Hepatocyte (in vitro differentiated cells): ENCODE measurements around the gene IL17RD. TPM values are rescaled to one million over a fixed set of nuclear protein-coding genes. Genes with fewer than 3 reads are reported as not detected.

ENCODE experiments used
- DNase-seq: peaks from one replicate; pipeline ENCODE4 v3.0.0-alpha.2; 2016; ENCODE audit warnings: low spot score
- H2AFZ ChIP-seq: fragments of 200-600 bp; sonication (generic); 2 replicates; pipeline ENCODE4 v1.6.0; 2016; ENCODE audit warnings: antibody characterized with exemption, mild to moderate bottlenecking
- H3K27ac ChIP-seq: fragments of 200-600 bp; sonication (generic); 2 replicates; pipeline ENCODE4 v1.5.1; 2016; ENCODE audit warnings: mild to moderate bottlenecking
- H3K27me3 ChIP-seq: fragments of 200-600 bp; sonication (generic); 2 replicates; pipeline ENCODE4 v1.6.1; 2016
- H3K36me3 ChIP-seq: fragments of 200-600 bp; sonication (generic); replicated peaks from 2 replicates; pipeline ENCODE4 v1.5.1; 2016; ENCODE audit warnings: low read depth; ENCODE audit not compliant: insufficient read depth
- H3K4me1 ChIP-seq: fragments of 200-600 bp; sonication (generic); 2 replicates; pipeline ENCODE4 v1.5.1; 2016; ENCODE audit warnings: mild to moderate bottlenecking, moderate library complexity; ENCODE audit not compliant: insufficient read depth
- H3K4me2 ChIP-seq: fragments of 200-600 bp; sonication (generic); 2 replicates; pipeline ENCODE4 v1.6.0; 2016
- H3K4me3 ChIP-seq: fragments of 200-600 bp; sonication (generic); 2 replicates; pipeline ENCODE4 v1.5.1; 2016; ENCODE audit warnings: mild to moderate bottlenecking
- H3K79me2 ChIP-seq: fragments of 200-600 bp; sonication (generic); 2 replicates; pipeline ENCODE4 v1.6.0; 2017; ENCODE audit warnings: mild to moderate bottlenecking
- H3K9me2 ChIP-seq: fragments of 200-600 bp; sonication (generic); replicated peaks from 2 replicates; pipeline ENCODE4 v1.6.0; 2017; ENCODE audit warnings: mild to moderate bottlenecking; ENCODE audit not compliant: insufficient read depth
- H3K9me3 ChIP-seq: fragments of 200-600 bp; sonication (generic); 2 replicates; pipeline ENCODE4 v1.5.1; 2016; ENCODE audit warnings: low read depth, mild to moderate bottlenecking
- H4K20me1 ChIP-seq: fragments of 200-600 bp; sonication (generic); 2 replicates; pipeline ENCODE4 v1.6.0; 2016; ENCODE audit warnings: mild to moderate bottlenecking; ENCODE audit not compliant: insufficient read depth, poor library complexity, severe bottlenecking
- CTCF ChIP-seq: fragments of 200-600 bp; sonication (generic); IDR thresholded peaks from 2 replicates; pipeline ENCODE4 v1.5.1; 2016; ENCODE audit warnings: antibody characterized with exemption, mild to moderate bottlenecking; ENCODE audit not compliant: poor library complexity
- EZH2 ChIP-seq: fragments of 200-600 bp; sonication (generic); IDR thresholded peaks from 2 replicates; pipeline ENCODE4 v1.6.1; 2016; ENCODE audit warnings: antibody characterized with exemption, mild to moderate bottlenecking, borderline replicate concordance
- EZH2phosphoT487 ChIP-seq: fragments of 200-600 bp; sonication (generic); IDR thresholded peaks from one replicate; pipeline ENCODE4 v1.6.1; 2018; ENCODE audit warnings: antibody characterized with exemption, mild to moderate bottlenecking, low read depth, moderate library complexity; ENCODE audit not compliant: unreplicated experiment, severe bottlenecking
- WGBS: methylation state at CpG from one replicate; pipeline ENCODE4 v1.1.6; 2016; ENCODE audit warnings: low lambda C conversion rate; ENCODE audit errors: missing lambda C conversion rate; 5-methylcytosine and 5-hydroxymethylcytosine counted together
- polyA plus RNA-seq: library from polyadenylated mRNA; unstranded; fragments of >200 nt; fragmentation: Nextera tagmentation; extraction: Ambion mirVana; gene quantifications from 2 replicates; pipeline ENCODE4 v1.2.1, GENCODE V29; 2016
- total RNA-seq: library from RNA; depleted of rRNA; stranded (reverse); fragments of >200 nt; gene quantifications from 2 replicates; pipeline ENCODE4 v1.2.3, GENCODE V29; 2014

The IL17RD gene
- total and polyA plus RNA-seq, 2 experiments from 2014 or later, result 1.7 to 6.2 TPM

- no peaks in the 10 kb centered on the region for H3K9me2 ChIP-seq
- no peak overlapping the region for H3K4me2 ChIP-seq
- H3K4me1 ChIP-seq, result no peaks in the 10 kb centered on the region
- H3K9me3 ChIP-seq, result no peaks in the 10 kb centered on the region
- TF ChIP-seq EZH2phosphoT487 (no peak), CTCF (no peak), EZH2 (no peak)
- no peak for DNase-seq
- H3K79me2 ChIP-seq, result no peaks in the 10 kb centered on the region
- no peaks in the 10 kb centered on the region for H3K36me3 ChIP-seq
- no peaks in the 10 kb centered on the region for H4K20me1 ChIP-seq
- no peaks in the 10 kb centered on the region for H3K27me3 ChIP-seq
- H3K4me3 ChIP-seq, result no peak overlapping the region
- no peak overlapping the region for H2AFZ ChIP-seq
- H3K27ac ChIP-seq, result no peak overlapping the region
- 96% methylated on average over 1 of the region's 1 CpG for WGBS
These were observed 5.8 kb upstream of the IL17RD start for GRCh38 chr3:57170946-57171345.

- WGBS, result 15% methylated on average over 40 of the region's 40 CpGs
- Histone ChIP-seq H3K9me3 (no peaks in the 10 kb centered on the region), H4K20me1 (no peaks in the 10 kb centered on the region), H3K4me3 (peak overlapping the region; percentile 55), H3K4me1 (no peaks in the 10 kb centered on the region), H3K79me2 (no peaks in the 10 kb centered on the region), H2AFZ (peak overlapping the region; percentile 99), H3K27ac (no peak overlapping the region), H3K36me3 (no peaks in the 10 kb centered on the region), H3K9me2 (no peaks in the 10 kb centered on the region), H3K27me3 (no peaks in the 10 kb centered on the region), H3K4me2 (peak overlapping the region; percentile 87)
- TF ChIP-seq CTCF (peak; percentile 94), EZH2phosphoT487 (no peak), EZH2 (no peak)
- DNase-seq, result peak; percentile 91
These were observed 4.9 kb upstream of the IL17RD start for GRCh38 chr3:57169872-57170623.

GRCh38 chr3:57169108-57169507, 4.0 kb upstream of the IL17RD start:
- Histone ChIP-seq H3K79me2 (no peaks in the 10 kb centered on the region), H3K9me3 (no peaks in the 10 kb centered on the region), H3K27ac (no peak overlapping the region), H3K4me2 (no peak overlapping the region), H3K36me3 (no peaks in the 10 kb centered on the region), H3K27me3 (no peaks in the 10 kb centered on the region), H3K4me3 (no peak overlapping the region), H3K4me1 (peaks cover 1% of the 10 kb centered on the region), H2AFZ (no peak overlapping the region), H4K20me1 (no peaks in the 10 kb centered on the region), H3K9me2 (no peaks in the 10 kb centered on the region)
- no peak for DNase-seq
- TF ChIP-seq EZH2phosphoT487 (no peak), CTCF (no peak), EZH2 (no peak)
- WGBS, result 66% methylated on average over 3 of the region's 3 CpGs
